Occipital lobe (tissue), 2 donors: ENCODE results near the gene NRG4. TPM values are rescaled to one million over a fixed set of nuclear protein-coding genes. Genes with fewer than 3 reads are reported as not detected.
"Not testable (repeated sequence)": the region's sequence is repeated elsewhere in the genome, so short reads cannot be mapped to it uniquely, and the experiment has no call there.

Source experiments
- DNase-seq: peaks from one replicate; lab custom pipeline; 2025; lab: John Stamatoyannopoulos, UW
- total RNA-seq: library from RNA; depleted of rRNA; stranded (reverse); fragments of >200 nt; gene quantifications from one replicate; pipeline ENCODE4 v1.2.3, GENCODE V29; 2014

NRG4 gene
- total RNA-seq, 1 donor from 2014 or later, result not detected

- DNase-seq, result no peak
Measured at GRCh38 chr15:75994220-75994619, 18.0 kb downstream of the NRG4 start.

DNA sequence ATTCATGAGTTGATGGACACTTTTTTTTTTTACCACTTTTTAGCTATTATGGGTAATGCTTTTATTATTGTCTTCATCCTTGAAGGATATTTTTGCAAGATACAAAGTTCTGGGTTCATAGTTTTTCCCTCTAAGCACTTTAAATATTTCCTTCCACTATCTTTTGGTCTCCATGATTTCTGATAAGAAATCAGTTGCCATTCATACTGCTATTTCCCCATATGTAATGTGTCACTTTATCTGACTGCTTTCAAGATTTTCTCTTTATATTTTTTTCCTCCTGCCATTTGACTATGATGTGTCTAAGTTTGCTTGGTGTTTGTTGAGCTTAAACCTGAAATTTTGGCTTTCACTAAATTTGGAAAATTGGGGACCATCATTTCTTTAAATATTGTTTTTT lies 19.3 kb downstream of the NRG4 start:
- DNase-seq, result no peak

- no peak for DNase-seq
Measured at GRCh38 chr15:75989875-75990274, 22.3 kb downstream of the NRG4 start.

- no peak for DNase-seq
Measured at GRCh38 chr15:75989045-75989444, 23.2 kb downstream of the NRG4 start.

GRCh38 chr15:75985971-75986370 lies 26.3 kb downstream of the NRG4 start:
- no peak for DNase-seq

- DNase-seq, result not testable (repeated sequence)
Measured at GRCh38 chr15:75984706-75985105, 27.5 kb downstream of the NRG4 start.

GRCh38 chr15:75982468-75982867 lies 29.8 kb downstream of the NRG4 start:
- no peak for DNase-seq

GRCh38 chr15:75981149-75981815 lies 30.9 kb downstream of the NRG4 start:
- no peak for DNase-seq

DNA sequence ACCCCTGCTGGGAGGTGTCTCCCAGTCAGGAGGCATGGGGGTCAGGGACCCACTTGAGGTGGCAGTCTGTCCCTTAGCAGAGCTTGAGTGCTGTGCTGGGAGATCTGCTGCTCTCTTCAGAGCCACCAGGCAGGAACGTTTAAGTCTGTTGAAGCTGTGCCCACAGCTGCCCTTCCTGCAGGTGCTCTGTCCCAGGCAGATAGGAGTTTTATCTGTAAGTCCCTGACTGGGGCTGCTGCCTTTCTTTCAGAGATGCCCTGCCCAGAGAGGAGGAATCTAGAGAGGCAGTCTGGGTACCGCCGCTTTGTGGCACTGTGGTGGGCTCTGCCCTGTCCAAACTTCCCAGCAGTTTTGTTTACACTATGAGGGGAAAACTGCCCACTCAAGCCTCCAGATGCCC lies 35.5 kb downstream of the NRG4 start:
- not testable (repeated sequence) for DNase-seq

DNA sequence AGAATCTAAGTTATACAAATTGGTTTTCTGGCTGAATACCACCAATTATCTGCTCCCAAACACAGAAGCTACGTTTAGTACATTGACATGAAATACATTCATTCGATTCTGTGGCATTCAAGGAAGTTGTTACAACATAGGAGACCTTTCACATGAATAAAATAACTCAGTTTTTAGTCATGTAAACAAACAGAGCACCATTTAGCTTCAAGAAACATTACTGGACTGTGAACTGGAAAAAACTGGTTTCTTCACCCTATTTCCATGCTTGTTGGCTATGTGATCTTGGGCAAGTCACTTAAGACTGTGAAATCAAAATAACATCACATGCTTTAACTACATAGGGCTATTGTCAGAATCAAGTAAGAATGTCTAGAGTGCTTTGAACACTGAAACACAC lies 46.2 kb downstream of the NRG4 start:
- DNase-seq, result no peak

DNA sequence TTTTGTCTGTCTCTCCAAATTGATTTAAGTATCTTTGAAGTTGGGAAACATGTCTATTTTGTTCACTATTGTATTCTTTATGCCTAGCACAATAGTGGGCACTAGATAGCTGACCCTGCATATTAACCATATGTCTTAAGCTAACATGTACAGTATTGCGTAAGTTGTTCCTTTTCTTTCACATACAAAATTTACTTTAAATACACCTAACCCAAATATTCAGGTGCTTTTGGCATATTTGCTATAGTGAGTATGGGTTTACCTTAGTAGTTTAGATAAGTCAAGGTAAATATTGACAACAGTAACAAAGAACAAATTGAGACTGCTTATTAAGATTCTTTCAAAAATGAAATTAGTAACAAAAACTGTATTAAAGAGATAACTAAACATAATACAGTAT lies 50.9 kb downstream of the NRG4 start:
- DNase-seq, result no peak

- DNase-seq, result no peak
Measured at GRCh38 chr15:75955720-75956119, 56.5 kb downstream of the NRG4 start.

DNA sequence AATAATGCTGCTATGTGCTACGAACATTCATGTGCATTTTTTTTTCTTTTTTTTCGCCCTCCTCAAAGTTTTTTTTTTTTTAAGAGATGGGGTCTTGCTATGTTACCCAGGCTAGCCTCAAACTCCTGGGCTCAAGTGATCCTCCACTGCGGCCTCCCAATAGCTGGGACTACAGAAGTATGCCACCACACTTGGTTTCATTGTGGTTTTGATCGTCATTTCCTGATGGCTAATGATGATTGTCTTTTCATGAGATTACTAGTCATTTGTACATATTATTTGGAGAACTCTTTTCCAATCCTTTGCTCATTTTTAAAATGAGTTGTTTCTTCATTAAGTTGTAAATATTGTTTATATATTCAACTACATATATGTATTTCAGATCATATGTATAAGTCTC lies 59.7 kb downstream of the NRG4 start:
- no peak for DNase-seq

DNA sequence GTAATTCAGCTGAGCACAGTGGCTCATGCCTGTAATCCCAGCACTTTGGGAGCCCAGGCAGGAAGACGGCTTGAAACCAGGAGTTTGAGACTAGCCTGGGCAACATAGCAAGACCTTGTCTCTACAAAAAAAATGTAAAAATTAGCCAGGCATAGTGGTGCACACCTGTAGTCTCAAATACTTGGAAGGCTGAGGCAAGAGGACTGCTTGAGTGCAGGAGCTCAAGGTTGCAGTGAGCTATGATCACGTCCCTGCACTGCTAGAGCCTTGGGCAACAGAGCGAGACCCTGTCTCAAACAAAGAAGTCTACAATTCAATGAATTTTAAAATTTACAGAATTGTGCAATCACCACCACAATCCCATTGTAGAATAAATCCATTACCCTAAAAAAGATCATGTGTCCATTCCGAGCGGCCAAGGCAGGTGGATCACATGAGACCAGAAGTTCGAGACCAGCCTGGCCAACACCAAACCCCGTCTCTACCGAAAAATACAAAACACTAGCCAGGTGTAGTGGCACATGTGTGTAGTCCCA lies 63.4 kb downstream of the NRG4 start:
- no peak for DNase-seq

GRCh38 chr15:75947092-75947491 lies 65.1 kb downstream of the NRG4 start:
- peak; percentile 22 for DNase-seq

DNA sequence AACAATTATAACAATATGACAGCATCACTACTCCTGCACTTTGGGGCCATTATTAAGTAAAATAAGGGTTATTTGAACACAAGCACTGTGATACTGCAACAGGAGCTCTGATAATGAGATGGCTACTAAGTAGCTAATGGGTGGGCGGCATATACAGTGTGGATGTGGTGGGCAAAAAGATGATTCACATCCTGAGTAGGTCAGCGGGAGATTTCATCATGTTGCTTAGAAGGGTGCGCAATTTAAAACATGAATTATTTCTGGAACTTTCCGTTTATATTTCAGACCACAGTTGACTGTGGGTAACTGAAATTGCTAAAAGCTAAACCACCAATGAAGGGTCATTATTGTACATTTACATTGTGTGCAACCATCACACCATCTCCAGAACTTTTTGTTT lies 66.3 kb downstream of the NRG4 start:
- DNase-seq, result no peak

DNA sequence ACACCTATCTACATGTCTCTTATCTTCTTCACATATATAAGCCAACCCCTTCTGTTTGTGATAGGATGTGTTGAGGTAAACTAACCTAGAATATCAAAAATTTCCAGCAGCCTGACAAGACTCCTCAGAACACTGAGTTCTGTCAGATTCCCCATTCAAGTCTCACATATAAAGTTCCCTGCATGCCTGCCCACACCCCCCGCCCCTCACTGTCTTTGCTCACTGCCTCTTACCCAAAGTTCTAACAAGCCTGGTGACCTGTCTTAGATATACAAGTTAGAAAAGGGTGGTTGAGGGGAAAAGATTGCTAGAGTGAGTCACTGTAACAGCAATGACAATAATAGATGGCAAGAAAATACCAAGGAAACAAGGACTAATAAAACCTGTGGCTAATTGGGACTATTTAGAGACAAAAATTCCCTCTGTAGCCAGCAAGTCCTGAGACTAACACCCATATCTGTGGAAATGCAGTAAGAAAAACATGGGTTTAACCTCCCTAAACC lies 68.5 kb downstream of the NRG4 start:
- no peak for DNase-seq

DNA sequence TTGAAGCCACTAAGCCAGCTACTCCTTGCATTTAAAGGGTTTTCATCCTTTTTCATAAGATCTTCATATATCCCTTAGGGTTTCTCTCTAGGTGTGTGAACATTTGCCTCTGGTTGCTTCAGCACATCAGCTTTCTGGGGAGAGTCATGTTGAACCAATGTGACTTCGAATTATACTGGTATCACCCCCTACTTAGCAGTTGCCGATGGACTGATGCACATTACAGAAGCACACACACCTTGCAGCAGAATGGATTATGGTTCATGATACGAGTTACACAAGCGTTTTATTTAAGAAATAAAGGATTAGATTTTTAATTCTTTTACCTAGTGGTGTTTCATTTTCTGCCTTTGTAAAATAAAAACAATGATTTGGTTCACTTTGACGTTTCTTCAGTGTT lies 69.0 kb downstream of the NRG4 start:
- DNase-seq, result no peak

DNA sequence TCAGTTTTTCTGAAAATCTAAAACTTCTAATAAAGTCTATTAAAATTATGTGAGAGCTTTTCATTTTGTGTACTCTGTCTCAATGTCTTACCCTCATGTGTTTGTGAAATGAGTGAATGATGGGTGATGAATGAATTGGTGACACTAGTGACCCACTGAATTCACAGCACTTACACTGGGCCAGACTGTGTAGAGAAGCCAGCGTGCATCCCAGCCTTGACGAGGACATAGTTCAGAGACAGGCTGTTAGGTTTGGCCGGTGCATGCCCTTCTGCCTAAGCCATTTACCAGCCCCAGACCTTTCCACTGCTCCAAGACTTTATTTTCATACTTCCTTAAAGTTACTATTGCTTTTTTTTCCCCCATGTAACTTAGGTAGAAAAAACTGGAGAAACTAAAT lies 69.8 kb downstream of the NRG4 start:
- DNase-seq, result no peak

GRCh38 chr15:75930866-75931265 lies 81.4 kb downstream of the NRG4 start:
- DNase-seq, result no peak

DNA sequence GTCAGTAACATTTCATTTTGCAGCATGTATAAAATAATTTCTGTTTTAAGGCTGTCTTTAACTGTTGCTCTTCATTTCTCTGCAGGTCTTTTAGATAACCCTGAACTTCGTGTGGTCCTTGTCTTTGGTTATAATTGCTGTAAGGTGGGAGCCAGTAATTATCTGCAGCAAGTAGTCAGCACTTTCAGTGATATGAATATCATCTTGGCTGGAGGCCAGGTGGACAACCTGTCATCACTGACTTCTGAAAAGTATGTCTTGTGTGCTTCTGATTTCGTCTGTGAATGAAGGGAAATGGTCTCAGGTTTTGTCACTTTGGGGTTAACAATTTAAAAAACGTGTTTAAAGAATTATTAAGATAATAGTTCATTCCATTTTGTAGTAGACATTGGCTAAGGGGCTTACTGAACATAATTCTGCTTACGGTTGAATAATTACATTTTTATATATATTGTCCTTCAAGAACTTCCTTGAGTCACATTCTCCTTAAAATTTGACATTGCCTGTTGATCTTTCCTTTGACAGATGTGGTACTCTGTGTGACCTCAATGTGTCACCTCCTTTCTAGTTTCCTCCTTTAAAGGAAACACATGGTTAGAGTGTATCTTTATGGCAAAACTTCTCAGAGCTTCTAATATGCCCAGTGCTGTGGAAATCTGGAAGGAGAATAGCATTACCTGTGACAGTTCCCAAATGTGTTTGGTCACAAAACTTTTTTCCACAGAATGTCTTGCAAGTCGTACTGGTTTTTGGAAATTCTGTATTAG lies 82.2 kb downstream of the NRG4 start:
- DNase-seq, result no peak

- DNase-seq, result no peak
Measured at GRCh38 chr15:75928680-75929608, 83.3 kb downstream of the NRG4 start.
